GM12864 (cell line): ENCODE data around the gene SSTR4.

ENCODE experiments used
- DNase-seq: peaks from one replicate; pipeline ENCODE4 v3.0.0-alpha.2; 2011; ENCODE audit warnings: low read depth
- H3K4me3 ChIP-seq: 2 replicates; pipeline ENCODE4 v1.5.1; 2011; ENCODE audit warnings: mild to moderate bottlenecking, low read depth, low read length, control low read depth
- TF ChIP-seq, protein P1 (sequence below): IDR thresholded peaks from 2 replicates; pipeline ENCODE4 v1.5.1; 2011; ENCODE audit warnings: low read depth, mild to moderate bottlenecking, moderate library complexity, low read length, control low read depth, inconsistent platforms; ENCODE audit errors: missing control alignments

Gene SSTR4

DNA sequence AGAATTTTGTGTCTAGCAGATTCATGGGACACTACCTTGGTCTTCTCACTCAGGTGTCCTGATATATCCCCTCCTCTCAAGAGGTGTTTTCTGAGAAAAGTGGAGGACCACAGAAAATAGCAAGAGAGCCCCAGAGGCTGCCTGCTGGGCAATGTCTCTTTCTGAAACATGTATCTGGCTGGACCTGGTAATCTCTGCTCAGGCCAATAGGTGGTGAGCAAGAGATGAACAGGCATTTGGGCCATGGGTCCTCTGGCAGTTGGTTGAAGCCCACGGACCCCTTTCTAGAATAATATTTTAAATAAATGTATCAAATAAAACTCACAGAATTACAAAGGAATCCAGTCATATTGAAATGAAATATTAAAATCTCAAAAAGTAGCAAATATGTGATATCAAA, 23.1 kb downstream of the SSTR4 start:
- TF ChIP-seq, protein P1, sequence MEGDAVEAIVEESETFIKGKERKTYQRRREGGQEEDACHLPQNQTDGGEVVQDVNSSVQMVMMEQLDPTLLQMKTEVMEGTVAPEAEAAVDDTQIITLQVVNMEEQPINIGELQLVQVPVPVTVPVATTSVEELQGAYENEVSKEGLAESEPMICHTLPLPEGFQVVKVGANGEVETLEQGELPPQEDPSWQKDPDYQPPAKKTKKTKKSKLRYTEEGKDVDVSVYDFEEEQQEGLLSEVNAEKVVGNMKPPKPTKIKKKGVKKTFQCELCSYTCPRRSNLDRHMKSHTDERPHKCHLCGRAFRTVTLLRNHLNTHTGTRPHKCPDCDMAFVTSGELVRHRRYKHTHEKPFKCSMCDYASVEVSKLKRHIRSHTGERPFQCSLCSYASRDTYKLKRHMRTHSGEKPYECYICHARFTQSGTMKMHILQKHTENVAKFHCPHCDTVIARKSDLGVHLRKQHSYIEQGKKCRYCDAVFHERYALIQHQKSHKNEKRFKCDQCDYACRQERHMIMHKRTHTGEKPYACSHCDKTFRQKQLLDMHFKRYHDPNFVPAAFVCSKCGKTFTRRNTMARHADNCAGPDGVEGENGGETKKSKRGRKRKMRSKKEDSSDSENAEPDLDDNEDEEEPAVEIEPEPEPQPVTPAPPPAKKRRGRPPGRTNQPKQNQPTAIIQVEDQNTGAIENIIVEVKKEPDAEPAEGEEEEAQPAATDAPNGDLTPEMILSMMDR, result no peak
- no peak for DNase-seq
- no peak overlapping the region for H3K4me3 ChIP-seq

DNA sequence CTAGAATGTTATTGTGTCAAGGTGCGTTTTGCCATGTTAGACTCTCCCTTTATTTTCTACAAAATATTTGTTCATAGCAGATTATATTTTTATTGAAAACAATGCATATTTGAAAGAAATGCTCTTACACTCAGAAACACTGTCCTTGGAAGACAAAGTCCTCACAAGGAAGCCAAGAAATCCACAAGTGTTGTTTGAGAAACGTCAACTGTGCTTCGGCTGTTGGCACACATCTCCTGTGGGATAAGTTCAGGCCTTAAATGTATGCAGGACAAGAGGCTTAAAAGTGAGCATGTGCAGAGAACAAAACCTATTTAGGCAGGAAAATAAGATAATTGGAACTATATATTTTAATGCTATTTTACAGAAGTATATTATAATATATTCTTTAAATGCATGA, 23.9 kb downstream of the SSTR4 start:
- no peak overlapping the region for H3K4me3 ChIP-seq
- TF ChIP-seq, protein P1, result no peak

DNA sequence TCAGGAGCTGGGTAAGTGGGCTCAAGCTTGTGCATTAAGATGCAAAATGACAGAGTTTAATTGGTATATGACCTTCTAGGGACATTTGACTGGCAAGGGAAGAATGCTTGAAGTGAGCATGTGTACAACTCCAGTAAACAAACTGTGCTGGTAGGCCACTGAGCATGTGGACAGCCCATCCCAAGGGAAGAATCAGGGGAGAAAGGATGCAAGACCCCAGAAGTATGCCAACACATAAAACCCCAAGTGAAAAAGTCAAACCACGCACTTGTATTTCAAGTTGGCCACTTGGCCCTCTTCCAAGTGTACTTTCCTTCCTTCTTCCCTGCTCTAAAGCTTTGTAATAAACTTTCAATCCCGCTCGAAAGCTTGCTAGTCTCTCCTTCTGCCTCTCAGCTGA, 24.7 kb downstream of the SSTR4 start:
- TF ChIP-seq, protein P1, result no peak
- no peak for DNase-seq
- H3K4me3 ChIP-seq, result no peak overlapping the region

More for the DNA sequence above, 23.9 kb downstream of the SSTR4 start:
- no peak for DNase-seq

DNA sequence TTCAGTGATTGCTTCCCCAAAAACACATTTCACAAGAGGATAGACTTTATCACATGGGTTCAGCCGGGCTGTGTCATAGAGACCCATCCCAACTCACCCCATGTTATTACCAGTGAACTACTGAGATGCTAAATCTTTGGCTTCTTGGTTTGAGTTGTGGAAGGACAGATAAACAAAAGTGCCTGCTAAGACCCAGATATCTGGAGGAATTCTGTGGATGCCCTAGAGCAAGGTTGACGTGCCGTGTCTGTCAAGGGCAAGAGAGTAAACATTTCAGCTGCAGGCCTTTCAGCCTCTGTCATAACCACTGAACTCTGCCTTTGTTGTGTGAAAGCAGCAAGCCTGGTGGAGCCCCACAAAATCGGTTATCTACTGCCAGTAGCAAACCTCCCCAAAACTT, 25.5 kb downstream of the SSTR4 start:
- TF ChIP-seq, protein P1, result no peak
- no peak overlapping the region for H3K4me3 ChIP-seq
- DNase-seq, result no peak

DNA sequence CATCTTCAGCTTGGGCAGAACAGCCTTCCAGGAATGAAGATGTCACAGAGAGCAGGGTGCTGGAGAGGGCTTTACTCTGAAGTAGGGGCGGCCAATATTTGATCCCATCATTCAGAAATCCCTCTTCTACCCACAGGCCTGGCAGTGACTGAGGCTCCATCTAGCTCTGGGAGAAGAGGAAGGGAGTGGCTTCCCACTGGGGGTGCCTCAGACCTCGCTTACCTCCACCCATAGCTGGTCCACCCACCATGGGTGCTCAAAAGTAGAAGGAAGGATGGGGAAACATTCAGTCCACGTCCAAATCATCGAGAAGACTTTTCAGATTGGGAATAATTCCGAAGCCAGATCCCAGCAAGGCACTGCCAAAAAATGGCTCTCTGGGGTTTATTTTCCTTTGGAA, 26.1 kb downstream of the SSTR4 start:
- no peak for DNase-seq
- H3K4me3 ChIP-seq, result no peak overlapping the region
- TF ChIP-seq, protein P1, result no peak

DNA sequence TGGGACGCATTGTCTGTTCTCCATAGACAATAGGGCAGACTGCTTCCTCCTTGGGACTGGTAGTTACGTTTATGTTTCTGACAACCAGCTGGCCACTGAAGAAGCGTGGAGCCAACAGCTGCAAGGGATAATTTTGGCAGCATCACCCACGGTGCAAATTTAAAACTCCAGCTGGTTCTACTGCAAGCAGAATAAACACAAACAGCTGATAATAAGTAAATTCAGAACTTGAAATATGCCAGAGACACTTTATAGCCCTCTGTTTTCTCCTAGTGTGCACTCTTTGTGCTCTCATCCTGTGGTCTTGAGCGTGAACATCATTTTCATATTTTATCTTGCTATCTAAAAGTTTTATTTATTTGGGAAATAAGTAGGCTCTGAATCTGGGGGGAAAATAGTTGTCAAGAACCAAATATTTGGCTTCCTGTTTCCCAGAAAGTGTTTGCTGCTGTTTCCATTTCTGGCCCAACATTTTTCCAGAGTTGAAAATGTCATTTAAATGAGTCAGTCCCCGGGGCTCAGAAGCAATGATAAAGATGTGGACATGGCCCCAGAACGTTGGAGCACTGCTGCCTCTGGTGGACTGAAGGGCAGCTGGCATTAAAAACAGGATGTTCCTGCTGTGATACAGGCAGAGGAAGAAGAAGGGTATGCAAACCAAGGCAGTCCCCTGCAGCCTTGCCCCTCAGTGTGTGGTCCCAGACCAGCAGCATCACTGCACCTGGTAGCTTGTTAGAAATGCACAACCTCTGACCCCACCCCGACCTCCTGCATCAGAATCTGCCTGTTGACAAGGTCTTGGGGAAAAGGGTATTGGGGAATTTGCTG, 26.8 kb downstream of the SSTR4 start:
- H3K4me3 ChIP-seq, result no peak overlapping the region
- TF ChIP-seq, protein P1, result peak; percentile 6
- DNase-seq, result no peak

DNA sequence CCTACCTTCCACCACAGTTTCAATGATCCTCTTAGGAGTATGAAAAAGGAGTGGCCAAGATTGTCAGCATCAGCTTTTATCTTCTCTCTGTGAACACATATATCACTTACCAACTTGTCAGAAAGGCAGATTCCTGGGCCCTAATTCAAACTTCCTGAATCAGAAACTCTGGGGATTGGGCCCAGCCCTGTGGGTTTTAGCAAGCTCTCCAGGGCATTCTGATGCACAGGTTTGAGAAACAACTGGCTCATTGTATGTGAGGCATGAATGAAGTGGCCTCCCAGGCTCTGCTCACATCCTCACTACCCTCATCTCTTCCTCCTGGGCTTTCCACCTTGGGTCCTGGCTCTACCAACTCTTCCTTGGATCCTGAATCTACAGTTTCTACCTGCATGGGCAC, 27.5 kb downstream of the SSTR4 start:
- no peak overlapping the region for H3K4me3 ChIP-seq
- DNase-seq, result no peak
- TF ChIP-seq, protein P1, result no peak
